Gastrocnemius medialis (tissue), 4 donors: Measurements from ENCODE around the gene KRT13. TPM values are rescaled to one million over a fixed set of nuclear protein-coding genes. Genes with fewer than 3 reads are reported as not detected.
"Not testable (repeated sequence)": the region's sequence is repeated elsewhere in the genome, so short reads cannot be mapped to it uniquely, and the experiment has no call there.

Experiments
- ATAC-seq, 2 donors: fragments of 150-250 bp; one replicate each; pipeline ENCODE4 v1.9.1; 2016
- DNase-seq, 2 donors: peaks; one replicate each; pipeline ENCODE4 v3.0.0-alpha.2; 2019
- H3K27ac ChIP-seq, 4 donors: fragments of 200-600 bp; sonication (generic); 1 replicate in 1 of 4; 2 replicates in 3 of 4; pipeline ENCODE4 v1.5.1; 2016 to 2018; ENCODE audit warnings: mild to moderate bottlenecking in 2 of 4, moderate library complexity in 1 of 4
- H3K27me3 ChIP-seq, 3 donors: fragments of 200-600 bp; sonication (generic) in 2 of 3; 1 replicate in 1 of 3; 2 replicates in 2 of 3; pipeline versions ENCODE4 v1.5.1 to v1.6.0; 2016 to 2019; ENCODE audit warnings: mild to moderate bottlenecking in 1 of 3, moderate library complexity in 1 of 3
- H3K36me3 ChIP-seq, 2 donors: fragments of 200-600 bp; sonication (generic) in 1 of 2; one replicate each; pipeline ENCODE4 v1.5.1; 2017 to 2018
- H3K4me1 ChIP-seq, 2 donors: fragments of 200-600 bp; sonication (generic) in 1 of 2; one replicate each; pipeline ENCODE4 v1.5.1; 2016 to 2017; ENCODE audit warnings: mild to moderate bottlenecking in 2 of 2
- H3K4me3 ChIP-seq, 4 donors: fragments of 200-600 bp; sonication (generic) in 3 of 4; 1 replicate in 1 of 4; 2 replicates in 3 of 4; pipeline ENCODE4 v1.5.1; 2016 to 2019; ENCODE audit warnings: mild to moderate bottlenecking in 2 of 4
- H3K9me3 ChIP-seq, 3 donors: fragments of 200-600 bp; sonication (generic) in 2 of 3; 1 replicate in 1 of 3; 2 replicates in 2 of 3; pipeline ENCODE4 v1.5.1; 2016 to 2019
- POLR2A ChIP-seq, 2 donors: fragments of 450-650 bp; IDR thresholded peaks; one replicate each; pipeline ENCODE4 v1.6.1; 2017; ENCODE audit warnings: antibody characterized with exemption in 2 of 2, mild to moderate bottlenecking in 2 of 2, moderate library complexity in 2 of 2
- in situ Hi-C, 4 donors: fragments of 200-750 bp; cut with MboI; loops; one replicate each; pipeline versions ENCODE4 v1.15.0 to v1.8.0; 2017; ENCODE audit warnings: low sequenced_read_pairs in 4 of 4
- intact Hi-C: fragments of 100-400 bp; cut with DNase I; formaldehyde crosslinking; loops from one replicate; pipeline ENCODE4 v1.15.1; 2023; ENCODE audit warnings: low total_unique reads
- total RNA-seq, 4 donors: library from RNA; depleted of rRNA; stranded (reverse); fragments of >200 nt; gene quantifications; one replicate each; pipeline versions ENCODE4 v1.1.0 to v1.2.3, GENCODE V29; 2016
- TF ChIP-seq, protein P1 (sequence below), 5 experiments: fragments of 450-650 bp in 3 of 5; fragments of 200-600 bp in 2 of 5; sonication (generic) in 2 of 5; IDR thresholded peaks in 4 of 5; conservative IDR thresholded peaks in 1 of 5; 1 replicate in 4 of 5; 2 replicates in 1 of 5; pipeline ENCODE4 v1.5.1; 2016 to 2019; ENCODE audit warnings: antibody characterized with exemption in 5 of 5, mild to moderate bottlenecking in 3 of 5, moderate library complexity in 3 of 5

KRT13 gene
- total RNA-seq, 4 donors from 2014 or later: not detected

DNA sequence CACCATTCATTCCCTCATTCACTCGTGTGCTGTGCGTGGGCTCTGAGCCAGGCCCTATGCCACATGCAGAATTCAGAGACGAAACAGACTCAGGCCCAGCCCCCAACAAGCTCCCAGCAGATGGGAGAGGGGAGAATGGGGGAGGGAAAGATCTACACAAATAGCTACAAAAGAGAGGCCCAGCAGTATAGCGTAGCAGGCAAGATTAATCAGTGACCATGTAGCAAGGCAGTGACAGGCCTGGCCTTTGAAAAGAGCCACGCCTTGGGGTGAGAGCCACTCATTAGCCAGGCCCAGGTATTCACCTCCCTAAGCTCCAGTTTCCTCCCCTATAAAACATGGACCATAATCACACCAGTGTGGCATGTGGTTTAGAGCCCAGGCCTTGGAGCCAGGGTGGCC is 39.1 kb upstream of the KRT13 start:
- intact Hi-C loops: no loop called here
- peaks cover 8 to 11% of the 10 kb centered on the region in 2 donors for H3K4me1 ChIP-seq
- in situ Hi-C loops: loop anchor here in 2 of 4 donors (10.0 kb wide), 2 partner anchors 60 to 120 kb away; partner anchors contain the start of genes KRT35 (in 1 of the 2) and KRT36 (in 1 of the 2)
- H3K9me3 ChIP-seq: no peaks in the 10 kb centered on the region
- DNase-seq (no peak), ATAC-seq (no peak)
- no peaks in the 10 kb centered on the region for H3K36me3 ChIP-seq
- H3K27me3 ChIP-seq: peaks cover 0 to 3% (median 0%) of the 10 kb centered on the region in 3 donors
- TF ChIP-seq POLR2A (IDR thresholded peaks at IDR 0.05): no peak
- TF ChIP-seq, protein P1, sequence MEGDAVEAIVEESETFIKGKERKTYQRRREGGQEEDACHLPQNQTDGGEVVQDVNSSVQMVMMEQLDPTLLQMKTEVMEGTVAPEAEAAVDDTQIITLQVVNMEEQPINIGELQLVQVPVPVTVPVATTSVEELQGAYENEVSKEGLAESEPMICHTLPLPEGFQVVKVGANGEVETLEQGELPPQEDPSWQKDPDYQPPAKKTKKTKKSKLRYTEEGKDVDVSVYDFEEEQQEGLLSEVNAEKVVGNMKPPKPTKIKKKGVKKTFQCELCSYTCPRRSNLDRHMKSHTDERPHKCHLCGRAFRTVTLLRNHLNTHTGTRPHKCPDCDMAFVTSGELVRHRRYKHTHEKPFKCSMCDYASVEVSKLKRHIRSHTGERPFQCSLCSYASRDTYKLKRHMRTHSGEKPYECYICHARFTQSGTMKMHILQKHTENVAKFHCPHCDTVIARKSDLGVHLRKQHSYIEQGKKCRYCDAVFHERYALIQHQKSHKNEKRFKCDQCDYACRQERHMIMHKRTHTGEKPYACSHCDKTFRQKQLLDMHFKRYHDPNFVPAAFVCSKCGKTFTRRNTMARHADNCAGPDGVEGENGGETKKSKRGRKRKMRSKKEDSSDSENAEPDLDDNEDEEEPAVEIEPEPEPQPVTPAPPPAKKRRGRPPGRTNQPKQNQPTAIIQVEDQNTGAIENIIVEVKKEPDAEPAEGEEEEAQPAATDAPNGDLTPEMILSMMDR (IDR thresholded peaks at IDR 0.05 in 4 of 5, conservative IDR thresholded peaks at IDR 0.05 in 1 of 5): no peak
- H3K27ac ChIP-seq: no peak overlapping the region
- H3K4me3 ChIP-seq: no peak overlapping the region

DNA sequence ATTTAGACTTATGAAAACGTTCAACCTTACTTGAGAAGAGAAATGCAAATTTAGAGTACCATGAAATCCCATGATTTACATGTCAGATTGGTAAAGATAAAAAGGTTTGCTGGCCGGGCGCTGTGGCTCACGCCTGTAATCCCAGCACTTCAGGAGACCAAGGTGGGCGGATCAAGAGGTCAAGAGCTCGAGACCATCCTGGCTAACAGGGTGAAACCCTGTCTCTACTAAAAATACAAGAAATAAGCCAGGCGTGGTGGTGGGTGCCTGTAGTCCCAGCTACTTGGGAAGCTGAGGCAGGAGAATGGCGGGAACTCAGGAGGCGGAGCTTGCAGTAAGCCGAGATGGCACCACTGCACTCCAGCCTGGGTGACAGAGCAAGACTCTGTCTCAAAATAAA is 37.4 kb upstream of the KRT13 start:
- DNase-seq, H3K4me3 ChIP-seq, H3K27ac ChIP-seq, H3K27me3 ChIP-seq, H3K36me3 ChIP-seq, H3K4me1 ChIP-seq, ATAC-seq, intact Hi-C loops, H3K9me3 ChIP-seq: not testable (repeated sequence)
- in situ Hi-C loops: loop anchor here in 2 of 4 donors (10.0 kb wide), 2 partner anchors 58 to 122 kb away; partner anchors contain the start of genes KRT35 (in 1 of the 2) and KRT36 (in 1 of the 2)

DNA sequence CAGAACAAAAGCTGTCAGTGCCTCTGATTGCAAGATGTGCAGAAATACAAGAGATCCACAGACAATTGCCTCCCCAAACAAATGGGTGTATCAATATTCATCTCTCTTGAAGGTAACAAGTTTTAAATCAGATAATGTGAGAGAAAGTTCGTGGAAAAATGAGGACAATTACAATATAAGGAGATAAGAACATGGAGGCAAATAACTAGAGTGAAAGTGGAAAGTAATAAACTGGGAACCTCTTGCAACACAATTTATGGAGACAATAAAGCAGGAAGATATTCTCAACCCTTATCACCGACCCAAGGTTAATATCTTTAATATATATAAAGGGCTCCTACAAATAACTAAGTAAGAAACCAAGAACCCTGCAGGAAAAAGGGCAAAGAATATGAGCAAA is 36.9 kb upstream of the KRT13 start:
- TF ChIP-seq POLR2A (IDR thresholded peaks at IDR 0.05): no peak
- TF ChIP-seq, protein P1 (IDR thresholded peaks at IDR 0.05 in 4 of 5, conservative IDR thresholded peaks at IDR 0.05 in 1 of 5): no peak
- H3K4me1 ChIP-seq: no peaks in the 10 kb centered on the region
- DNase-seq: no peak
- no peak for ATAC-seq
- H3K36me3 ChIP-seq: no peaks in the 10 kb centered on the region
- intact Hi-C loops (no loop called here), in situ Hi-C loops (loop anchor here in 2 of 4 donors (10.0 kb wide), 2 partner anchors 58 to 122 kb away; partner anchors contain the start of genes KRT35 (in 1 of the 2) and KRT36 (in 1 of the 2))
- H3K27me3 ChIP-seq: no peaks in the 10 kb centered on the region
- H3K27ac ChIP-seq: no peak overlapping the region
- no peaks in the 10 kb centered on the region for H3K9me3 ChIP-seq
- H3K4me3 ChIP-seq: no peak overlapping the region

DNA sequence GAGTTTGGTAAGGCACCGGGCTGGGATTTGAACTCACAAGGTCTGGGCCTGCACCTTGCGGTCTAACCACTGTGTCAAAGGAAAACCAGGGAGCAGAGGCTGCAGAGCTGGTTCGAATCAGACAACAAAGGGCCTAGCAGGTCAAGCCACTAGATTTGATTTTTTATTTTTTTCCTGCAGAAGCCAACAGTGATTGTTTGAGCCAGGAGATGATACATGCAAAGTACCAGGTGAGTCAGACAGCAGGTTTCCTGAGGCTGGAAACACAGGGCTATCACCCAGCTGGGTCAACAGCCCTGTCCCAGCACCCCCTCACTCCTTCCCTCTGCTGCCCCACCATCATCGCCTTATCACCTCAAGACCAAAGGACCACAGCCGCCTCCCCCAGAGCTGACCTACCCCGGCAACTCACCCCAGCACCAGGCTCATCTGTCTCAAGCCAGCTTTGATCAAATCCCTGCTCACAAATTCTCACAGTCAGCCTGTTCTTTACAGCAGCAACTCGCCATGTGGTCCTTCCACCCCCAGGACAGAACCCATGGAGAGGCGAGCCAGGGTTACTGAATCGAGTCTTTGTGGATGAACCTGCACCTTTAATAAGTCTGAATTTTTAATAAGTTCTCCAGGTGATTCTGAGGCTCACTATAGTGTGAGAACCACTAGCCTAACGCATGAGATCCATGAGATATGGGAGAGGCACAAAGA is 35.7 kb upstream of the KRT13 start:
- H3K4me3 ChIP-seq: no peak overlapping the region
- no peak for ATAC-seq
- in situ Hi-C loops (loop anchor here in 2 of 4 donors (10.0 kb wide), 2 partner anchors 56 to 124 kb away; partner anchors contain the start of genes KRT35 (in 1 of the 2) and KRT36 (in 1 of the 2)), intact Hi-C loops (no loop called here)
- no peaks in the 10 kb centered on the region for H3K9me3 ChIP-seq
- DNase-seq: no peak
- H3K27me3 ChIP-seq: no peaks in the 10 kb centered on the region
- H3K4me1 ChIP-seq: no peaks in the 10 kb centered on the region
- no peaks in the 10 kb centered on the region for H3K36me3 ChIP-seq
- H3K27ac ChIP-seq: no peak overlapping the region
- no peak for TF ChIP-seq POLR2A (IDR thresholded peaks at IDR 0.05)
- TF ChIP-seq, protein P1 (IDR thresholded peaks at IDR 0.05 in 4 of 5, conservative IDR thresholded peaks at IDR 0.05 in 1 of 5): no peak

DNA sequence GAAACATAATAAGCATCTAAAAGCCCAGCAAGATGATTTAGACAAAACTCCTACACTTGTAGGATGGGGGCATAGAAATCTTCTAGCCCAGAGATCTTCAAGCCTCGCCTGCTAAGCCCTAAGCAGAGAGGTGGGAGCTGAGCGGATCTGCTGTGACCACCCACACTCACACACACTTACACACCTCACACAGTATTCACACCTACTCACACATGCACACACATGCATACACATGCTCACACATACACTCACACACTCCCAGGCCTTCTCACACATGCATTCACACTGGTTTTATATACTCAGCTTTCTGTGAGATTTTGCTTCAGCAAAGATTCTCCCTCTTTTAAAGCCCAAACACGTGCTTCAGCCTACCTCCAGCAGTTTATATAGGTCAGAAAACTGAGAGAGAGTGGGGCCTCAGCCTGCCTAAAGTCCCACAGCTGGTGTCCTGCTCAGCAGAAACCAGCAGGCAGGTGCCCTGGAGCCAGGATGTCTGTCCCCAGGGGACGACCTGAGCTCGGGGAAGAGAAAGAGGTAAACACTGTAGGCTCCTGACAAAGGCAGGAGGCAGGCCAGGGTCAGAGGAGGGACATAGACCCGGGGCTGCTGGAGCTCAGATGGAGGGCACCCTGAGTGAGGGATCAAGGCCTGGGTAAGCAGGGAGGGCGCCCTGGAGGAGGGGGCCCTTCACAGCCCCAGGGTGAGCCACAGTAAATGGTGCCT is 34.7 kb upstream of the KRT13 start:
- H3K4me1 ChIP-seq: no peaks in the 10 kb centered on the region
- no peaks in the 10 kb centered on the region for H3K27me3 ChIP-seq
- intact Hi-C loops: no loop called here
- no peak overlapping the region for H3K4me3 ChIP-seq
- no peaks in the 10 kb centered on the region for H3K9me3 ChIP-seq
- no peak for TF ChIP-seq POLR2A (IDR thresholded peaks at IDR 0.05)
- TF ChIP-seq, protein P1 (IDR thresholded peaks at IDR 0.05 in 4 of 5, conservative IDR thresholded peaks at IDR 0.05 in 1 of 5): no peak
- ATAC-seq (no peak), DNase-seq (no peak)
- no peak overlapping the region for H3K27ac ChIP-seq
- in situ Hi-C loops: loop anchor here in 2 of 4 donors (10.0 kb wide), 2 partner anchors 55 to 125 kb away; partner anchors contain the start of genes KRT35 (in 1 of the 2) and KRT36 (in 1 of the 2)
- no peaks in the 10 kb centered on the region for H3K36me3 ChIP-seq
